Heart left ventricle (tissue), 13 donors: ENCODE data around the gene DPPA5.

Experiments
- POLR2A ChIP-seq, 2 donors: fragments of 450-650 bp; IDR thresholded peaks; one replicate each; pipeline ENCODE4 v1.6.1; 2017; ENCODE audit warnings: antibody characterized with exemption in 2 of 2, mild to moderate bottlenecking in 2 of 2, moderate library complexity in 2 of 2
- TF ChIP-seq, protein P1 (sequence below), 12 donors: fragments of 200-600 bp; sonication (generic) in 4 of 12; IDR thresholded peaks; one replicate each; pipeline versions ENCODE4 v1.5.0 to v1.8.0; 2018 to 2022; ENCODE audit warnings: antibody characterized with exemption in 12 of 12, mild to moderate bottlenecking in 5 of 12
- donor health status: ischemic (EF 13 %, LVEDD 7.1; RV severe dilation, severe dysfunction).
- donor health status: DM: no; HTN: yes; CAD: no.
- donor health status: DM: no; HTN: no; CAD: no.
- donor health status: ischemic (EF 25% LVEDD 6.9; RV normal size, moderate dysfunction).
- donor health status: ischemic (EF 25% LVEDD 5.7; RV mildly dilated, moderate dysfunction).
- donor health status: ischemic (EF 35%, LVEDD 5.7; RV mildly dilated, moderate dysfunction).
- donor health status: nonischemic (EF 11% LVEDD 7.7; RV severe dilation, severe dysfunction).
- donor health status: DM: yes; HTN: yes; CAD: no.
- donor health status: PGD.
- donor health status: ischemic (EF 29% LVEDD 5.4; RV normal size, mild dysfunction).
- donor health status: nonischemic (EF 23%, LVEDD 6.1; RV moderate dilation, normal function).

DNA sequence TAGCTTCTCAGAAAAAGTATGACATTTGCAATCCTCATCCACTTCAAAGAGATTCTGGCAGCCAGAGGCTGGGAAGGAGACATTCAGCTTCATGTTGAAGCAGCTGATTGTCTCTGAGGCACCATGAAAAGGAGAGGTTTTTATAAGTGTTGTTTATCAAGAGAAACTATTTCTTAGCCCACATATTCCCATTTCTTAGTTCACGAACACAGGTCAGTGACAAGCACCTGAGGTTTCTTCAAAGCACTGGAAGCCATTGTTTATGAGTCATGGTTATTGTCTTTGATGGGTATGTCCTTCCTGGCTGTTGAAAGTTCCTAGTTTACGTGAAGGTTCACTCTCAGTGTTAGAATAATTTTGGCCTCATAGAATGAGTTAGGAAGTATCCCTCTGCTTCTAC lies 37.6 kb upstream of the DPPA5 start:
- TF ChIP-seq, protein P1, sequence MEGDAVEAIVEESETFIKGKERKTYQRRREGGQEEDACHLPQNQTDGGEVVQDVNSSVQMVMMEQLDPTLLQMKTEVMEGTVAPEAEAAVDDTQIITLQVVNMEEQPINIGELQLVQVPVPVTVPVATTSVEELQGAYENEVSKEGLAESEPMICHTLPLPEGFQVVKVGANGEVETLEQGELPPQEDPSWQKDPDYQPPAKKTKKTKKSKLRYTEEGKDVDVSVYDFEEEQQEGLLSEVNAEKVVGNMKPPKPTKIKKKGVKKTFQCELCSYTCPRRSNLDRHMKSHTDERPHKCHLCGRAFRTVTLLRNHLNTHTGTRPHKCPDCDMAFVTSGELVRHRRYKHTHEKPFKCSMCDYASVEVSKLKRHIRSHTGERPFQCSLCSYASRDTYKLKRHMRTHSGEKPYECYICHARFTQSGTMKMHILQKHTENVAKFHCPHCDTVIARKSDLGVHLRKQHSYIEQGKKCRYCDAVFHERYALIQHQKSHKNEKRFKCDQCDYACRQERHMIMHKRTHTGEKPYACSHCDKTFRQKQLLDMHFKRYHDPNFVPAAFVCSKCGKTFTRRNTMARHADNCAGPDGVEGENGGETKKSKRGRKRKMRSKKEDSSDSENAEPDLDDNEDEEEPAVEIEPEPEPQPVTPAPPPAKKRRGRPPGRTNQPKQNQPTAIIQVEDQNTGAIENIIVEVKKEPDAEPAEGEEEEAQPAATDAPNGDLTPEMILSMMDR (IDR thresholded peaks at IDR 0.05): no peak
- no peak for TF ChIP-seq POLR2A (IDR thresholded peaks at IDR 0.05)
